Measurements from ENCODE around the gene FOXA3. TPM values are rescaled to one million over a fixed set of nuclear protein-coding genes. Genes with fewer than 3 reads are reported as not detected.
A peak's percentile ranks its signal among the peaks of the same experiment; 100 is the strongest.

The FOXA3 gene
- 0.65 TPM for polyA plus RNA-seq (2013)

DNA sequence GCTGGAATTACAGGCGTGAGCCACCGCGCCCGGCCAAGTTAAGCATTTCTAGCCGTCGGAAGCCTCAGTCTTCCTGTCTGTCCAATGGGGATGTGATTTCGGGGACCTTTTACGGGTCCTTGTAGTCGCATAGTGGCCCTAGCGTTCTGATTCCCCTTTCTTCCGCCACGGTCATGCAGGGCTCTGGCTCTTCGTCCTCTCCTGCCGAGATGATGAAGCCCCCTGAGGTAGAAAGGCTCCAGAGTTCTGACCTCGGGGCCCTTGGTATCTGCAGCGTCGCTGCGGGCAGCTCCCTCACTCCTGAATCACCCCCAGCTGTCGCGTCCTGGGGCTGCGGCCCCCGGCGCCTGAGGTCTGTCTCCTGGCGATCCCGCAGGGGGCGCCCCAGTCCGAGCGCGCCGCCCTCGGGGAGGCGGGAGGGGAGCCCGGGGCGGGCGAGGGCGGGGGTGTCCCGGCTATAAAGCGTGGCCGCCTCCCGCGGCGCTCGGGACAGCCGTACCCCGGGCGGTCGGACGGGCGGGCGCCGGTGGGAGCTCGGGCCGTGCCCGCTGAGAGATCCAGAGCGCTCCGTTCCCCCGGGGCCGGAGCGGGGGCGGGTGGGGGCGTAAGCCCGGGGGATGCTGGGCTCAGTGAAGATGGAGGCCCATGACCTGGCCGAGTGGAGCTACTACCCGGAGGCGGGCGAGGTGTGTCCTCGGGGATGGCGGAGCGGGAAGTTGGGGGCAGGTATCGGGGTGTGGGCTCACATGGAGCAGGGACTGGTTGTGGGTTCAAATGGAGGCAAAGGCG lies at the start of gene FOXA3:
FOXA3 (plus strand) TSS at position 487 of the 789 bp plus-strand sequence; CDS start at position 618, 131 bp downstream.
- ChIA-PET POLR2A (interaction anchor here (1.0 to 1.6 kb wide), 5 partner anchors 15 to 94 kb away, joined by 3 to 8 read pairs (median 3); partner anchors contain the start of genes IRF2BP1 and MYPOP), CTCF (interaction anchor here (0.6 to 9.8 kb wide), 10 partner anchors 10 to 92 kb away, joined by 3 to 132 read pairs (median 4); partner anchors contain the start of gene IRF2BP1)
- WGBS (ENCODE audit: insufficient coverage), result under 1% methylated on average over 65 of the region's 71 CpGs
- peak; percentile 52 to 71 (median 64) for DNase-seq
- Histone ChIP-seq H3K27ac (ENCODE audit: insufficient read depth in 1 of 2, low read depth in 1 of 2, low read length in 2 of 2, poor library complexity in 1 of 2, severe bottlenecking in 2 of 2) (peak within 1 kb of the TSS in 1 of 2 experiments; percentile 34), H3K4me1 (ENCODE audit: control extremely low read depth in 1 of 4, control insufficient read depth in 4 of 4, insufficient read depth in 4 of 4, low read length in 3 of 4) (peaks cover 3 to 27% (median 22%) of the 10 kb centered on the region in 4 experiments), H3K27me3 (replicated peaks in 2 of 5; ENCODE audit: control insufficient read depth in 4 of 5, insufficient read depth in 5 of 5, low read length in 4 of 5) (peaks cover 0 to 2% (median 0%) of the 10 kb centered on the region in 5 experiments), H3K4me3 (ENCODE audit: control insufficient read depth in 1 of 7, extremely low read depth in 1 of 7, insufficient read depth in 4 of 7, low read depth in 2 of 7, low read length in 6 of 7) (peak within 1 kb of the TSS; percentile 33 to 96 (median 86)), H3K9me3 (ENCODE audit: control extremely low read depth in 1 of 5, control insufficient read depth in 4 of 5, insufficient read depth in 2 of 5, low read depth in 1 of 5, low read length in 4 of 5) (no peaks in the 10 kb centered on the region), H3K36me3 (ENCODE audit: control insufficient read depth in 4 of 4, insufficient read depth in 4 of 4, low read length in 3 of 4) (peaks cover 0 to 12% (median 5%) of the 10 kb centered on the region in 4 experiments)

DNA sequence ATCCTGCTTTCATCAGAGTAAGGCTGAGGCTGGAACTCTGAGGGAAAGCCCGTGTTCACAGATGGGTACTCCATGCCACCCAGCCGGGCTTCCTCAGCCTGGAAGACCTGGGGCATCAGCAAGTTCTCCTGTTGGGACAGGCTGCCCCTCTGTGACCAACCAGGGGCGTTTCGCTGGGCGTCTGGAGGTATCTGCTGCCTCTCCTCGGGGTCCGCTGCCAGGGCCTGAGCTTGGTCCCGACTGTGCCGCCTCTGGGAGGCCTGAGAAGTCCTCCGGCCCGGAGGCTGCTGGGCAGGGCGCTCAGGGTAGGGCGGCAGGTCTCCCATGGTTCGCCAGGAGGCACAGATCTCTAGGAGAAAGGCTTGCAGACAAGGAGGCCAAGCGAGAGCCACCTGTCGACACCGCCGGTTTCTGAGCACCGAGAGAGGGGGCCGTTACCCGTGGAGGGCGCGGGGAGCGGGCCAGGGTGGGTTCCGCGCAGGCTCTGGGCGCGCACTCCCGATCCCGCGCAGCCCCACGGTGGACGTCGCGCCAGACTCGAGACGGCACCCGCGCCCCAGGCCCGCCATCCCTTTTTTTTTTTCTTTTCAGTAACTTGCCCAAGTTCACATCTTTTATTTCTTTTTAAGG lies 49.2 kb upstream of the FOXA3 start, which contains the start of gene RSPH6A:
RSPH6A (minus strand) TSS at position 458 of the 630 bp plus-strand sequence; CDS start at position 326, 132 bp downstream.
- Histone ChIP-seq H3K4me1 (ENCODE audit: control extremely low read depth in 1 of 4, control insufficient read depth in 4 of 4, insufficient read depth in 4 of 4, low read length in 3 of 4) (peaks cover 0 to 34% (median 32%) of the 10 kb centered on the region in 4 experiments), H3K36me3 (ENCODE audit: control insufficient read depth in 4 of 4, insufficient read depth in 4 of 4, low read length in 3 of 4) (peaks cover under 1 to 13% (median 8%) of the 10 kb centered on the region in 4 experiments), H3K27ac (ENCODE audit: insufficient read depth in 1 of 2, low read depth in 1 of 2, low read length in 2 of 2, poor library complexity in 1 of 2, severe bottlenecking in 2 of 2) (no peak within 1 kb of the TSS), H3K4me3 (ENCODE audit: control insufficient read depth in 1 of 7, extremely low read depth in 1 of 7, insufficient read depth in 4 of 7, low read depth in 2 of 7, low read length in 6 of 7) (peak within 1 kb of the TSS in 6 of 7 experiments; percentile 25 to 75 (median 60)), H3K9me3 (ENCODE audit: control extremely low read depth in 1 of 5, control insufficient read depth in 4 of 5, insufficient read depth in 2 of 5, low read depth in 1 of 5, low read length in 4 of 5) (no peaks in the 10 kb centered on the region), H3K27me3 (replicated peaks in 2 of 5; ENCODE audit: control insufficient read depth in 4 of 5, insufficient read depth in 5 of 5, low read length in 4 of 5) (no peaks in the 10 kb centered on the region)
- 21% methylated on average over 28 of the region's 40 CpGs for WGBS (ENCODE audit: insufficient coverage)
- ChIA-PET POLR2A (interaction anchor here (0.6 kb wide), 1 partner anchor 15 kb away, joined by 4 read pairs; no protein-coding TSS in a partner anchor), CTCF (interaction anchor here (0.8 to 8.1 kb wide), 7 partner anchors 9 to 47 kb away, joined by 3 to 52 read pairs (median 4); partner anchors contain the start of gene SIX5)
- no peak for DNase-seq

DNA sequence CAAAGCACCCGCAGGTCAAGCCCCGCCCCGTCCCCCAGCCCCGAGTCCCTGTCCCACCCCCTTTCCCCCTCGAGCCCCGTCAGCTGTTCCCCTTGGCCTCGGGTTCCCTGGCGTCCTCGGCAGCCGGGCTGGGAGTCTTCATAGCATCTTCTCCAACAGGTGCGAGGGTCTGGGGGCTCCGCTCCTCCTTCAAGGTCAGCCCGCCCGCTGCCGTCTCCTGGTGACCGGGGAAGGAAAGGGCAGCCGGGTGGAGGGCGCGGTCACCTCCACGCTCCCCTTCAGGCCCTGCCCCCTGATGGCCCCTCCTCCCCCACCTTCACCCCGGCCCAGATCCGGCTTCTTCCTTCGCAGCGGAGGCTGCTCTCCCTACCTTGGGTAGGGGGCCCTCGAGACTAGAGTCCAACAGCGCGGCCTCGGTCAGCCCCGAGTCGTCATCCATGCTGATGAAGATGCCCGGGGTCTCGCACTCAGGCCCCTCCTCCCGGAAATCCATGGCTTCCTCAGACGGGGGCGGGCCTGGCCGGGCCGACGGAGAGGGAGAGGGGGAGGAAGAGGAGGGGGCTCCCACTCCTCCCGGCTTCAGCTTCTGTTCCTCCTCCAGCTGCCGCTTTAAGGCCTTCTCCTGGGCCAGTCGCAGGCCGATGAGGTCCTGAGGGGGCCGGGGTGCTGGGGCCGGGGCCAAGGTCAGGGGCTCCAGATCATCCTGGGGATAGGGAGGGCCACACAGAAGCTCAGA lies 48.5 kb upstream of the FOXA3 start:
- Histone ChIP-seq H3K36me3 (ENCODE audit: control insufficient read depth in 4 of 4, insufficient read depth in 4 of 4, low read length in 3 of 4) (peaks cover 2 to 20% (median 14%) of the 10 kb centered on the region in 4 experiments), H3K4me3 (ENCODE audit: control insufficient read depth in 1 of 7, extremely low read depth in 1 of 7, insufficient read depth in 4 of 7, low read depth in 2 of 7, low read length in 6 of 7) (peak overlapping the region in 6 of 7 experiments; percentile 25 to 75 (median 60)), H3K9me3 (ENCODE audit: control extremely low read depth in 1 of 5, control insufficient read depth in 4 of 5, insufficient read depth in 2 of 5, low read depth in 1 of 5, low read length in 4 of 5) (no peaks in the 10 kb centered on the region), H3K27me3 (replicated peaks in 2 of 5; ENCODE audit: control insufficient read depth in 4 of 5, insufficient read depth in 5 of 5, low read length in 4 of 5) (no peaks in the 10 kb centered on the region), H3K4me1 (ENCODE audit: control extremely low read depth in 1 of 4, control insufficient read depth in 4 of 4, insufficient read depth in 4 of 4, low read length in 3 of 4) (peaks cover 0 to 27% (median 27%) of the 10 kb centered on the region in 4 experiments), H3K27ac (ENCODE audit: insufficient read depth in 1 of 2, low read depth in 1 of 2, low read length in 2 of 2, poor library complexity in 1 of 2, severe bottlenecking in 2 of 2) (no peak overlapping the region)
- ChIA-PET CTCF (interaction anchor here (0.8 to 3.0 kb wide), 12 partner anchors 10 to 67 kb away, joined by 3 to 17 read pairs (median 5); partner anchors contain the start of gene SIX5), POLR2A (no interaction called here)
- WGBS (ENCODE audit: insufficient coverage), result under 1% methylated on average over 21 of the region's 44 CpGs
- peak in 2 of 3 donors; percentile 44 to 47 for DNase-seq

DNA sequence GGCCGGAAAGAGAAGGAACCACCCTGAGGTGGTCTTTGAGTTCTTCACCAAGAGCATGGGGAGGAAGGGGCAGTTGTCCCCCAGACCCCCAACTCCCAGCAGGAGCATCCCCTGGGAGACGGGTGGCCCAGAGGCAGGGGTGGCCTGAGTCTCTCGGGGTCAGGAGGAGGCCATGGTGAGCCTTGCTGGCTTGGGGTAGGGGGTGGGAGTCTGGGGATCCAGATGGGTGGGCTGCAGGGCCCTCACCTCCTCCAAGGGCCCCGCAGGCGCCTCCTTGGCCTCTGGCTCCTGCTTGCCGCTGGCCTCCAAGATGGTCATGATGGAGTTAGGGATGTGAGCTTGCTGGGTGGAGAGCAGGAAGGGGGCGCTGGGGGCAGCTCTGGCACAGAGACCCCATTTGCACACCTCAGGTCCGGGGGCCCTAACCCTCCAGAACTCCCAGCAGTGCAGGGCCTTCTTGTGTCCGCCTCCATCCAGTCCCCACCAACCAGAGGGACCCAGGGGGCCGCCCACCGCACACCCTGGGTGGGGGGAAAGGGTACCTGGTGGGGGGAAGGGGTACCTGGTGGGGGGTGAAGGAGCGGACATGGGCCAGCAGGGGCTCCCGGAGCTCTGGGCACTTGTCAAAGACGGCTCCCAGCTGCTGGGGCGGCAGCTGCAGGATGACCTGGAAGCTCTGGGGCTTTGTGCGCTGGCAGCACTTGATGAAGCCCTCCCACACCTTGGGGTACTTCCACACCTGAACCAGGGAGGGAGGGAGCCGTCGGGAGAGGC lies 47.7 kb upstream of the FOXA3 start:
- peak overlapping the region in 4 of 7 experiments; percentile 55 to 75 (median 65) for H3K4me3 ChIP-seq (ENCODE audit: control insufficient read depth in 1 of 7, extremely low read depth in 1 of 7, insufficient read depth in 4 of 7, low read depth in 2 of 7, low read length in 6 of 7)
- ChIA-PET POLR2A (no interaction called here), CTCF (interaction anchor here (0.8 to 3.0 kb wide), 22 partner anchors 10 to 257 kb away, joined by 3 to 17 read pairs (median 5); partner anchors contain the start of genes IRF2BP1, SIX5 and SYMPK)
- peaks cover 0 to 26% (median 25%) of the 10 kb centered on the region in 4 experiments for H3K4me1 ChIP-seq (ENCODE audit: control extremely low read depth in 1 of 4, control insufficient read depth in 4 of 4, insufficient read depth in 4 of 4, low read length in 3 of 4)
- H3K27ac ChIP-seq (ENCODE audit: insufficient read depth in 1 of 2, low read depth in 1 of 2, low read length in 2 of 2, poor library complexity in 1 of 2, severe bottlenecking in 2 of 2), result no peak overlapping the region
- H3K9me3 ChIP-seq (ENCODE audit: control extremely low read depth in 1 of 5, control insufficient read depth in 4 of 5, insufficient read depth in 2 of 5, low read depth in 1 of 5, low read length in 4 of 5), result no peaks in the 10 kb centered on the region
- WGBS (ENCODE audit: insufficient coverage), result 78% methylated on average over 13 of the region's 18 CpGs
- H3K36me3 ChIP-seq (ENCODE audit: control insufficient read depth in 4 of 4, insufficient read depth in 4 of 4, low read length in 3 of 4), result peaks cover 4 to 27% (median 18%) of the 10 kb centered on the region in 4 experiments
- DNase-seq, result no peak
- H3K27me3 ChIP-seq (replicated peaks in 2 of 5; ENCODE audit: control insufficient read depth in 4 of 5, insufficient read depth in 5 of 5, low read length in 4 of 5), result no peaks in the 10 kb centered on the region

DNA sequence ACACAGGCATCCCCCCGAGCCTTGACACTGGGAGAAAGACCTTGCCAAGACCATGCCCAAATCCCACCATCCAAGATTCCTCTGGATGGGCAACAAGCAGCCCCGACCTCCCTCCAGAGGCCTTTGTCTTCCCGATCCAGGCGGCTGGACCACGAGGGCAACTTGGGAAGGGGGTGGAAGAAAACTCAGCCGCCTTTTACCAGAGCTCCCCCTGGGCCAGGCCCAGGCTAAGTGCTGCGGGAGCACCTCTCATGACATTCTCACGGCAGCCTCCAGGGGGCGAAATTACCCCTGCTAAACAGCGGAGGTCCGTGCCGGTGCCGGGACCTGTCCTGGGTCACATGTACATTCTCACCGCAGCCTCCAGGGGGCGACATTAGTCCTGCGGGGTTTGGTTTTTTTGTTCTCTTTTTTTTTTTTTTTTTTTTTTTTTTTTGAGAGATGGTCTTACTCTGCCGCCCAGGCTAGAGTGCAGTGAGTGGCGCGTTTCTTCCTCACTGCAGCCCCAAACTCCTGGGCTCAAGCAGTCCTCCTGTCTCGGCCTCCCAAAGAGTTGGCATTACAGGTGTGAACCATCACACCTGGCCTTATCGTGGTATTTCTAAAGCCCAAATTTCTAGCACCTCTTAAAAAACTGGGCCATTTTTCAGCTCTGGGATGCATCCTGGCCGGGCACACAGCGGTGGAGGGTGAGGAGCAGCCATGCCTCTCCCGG lies 47.0 kb upstream of the FOXA3 start:
- H3K27ac ChIP-seq (ENCODE audit: insufficient read depth in 1 of 2, low read depth in 1 of 2, low read length in 2 of 2, poor library complexity in 1 of 2, severe bottlenecking in 2 of 2), result no peak overlapping the region
- WGBS (ENCODE audit: insufficient coverage), result 22% methylated on average over 22 of the region's 24 CpGs
- CTCF ChIA-PET, result interaction anchor here (0.9 to 3.0 kb wide), 26 partner anchors 9 to 257 kb away, joined by 3 to 17 read pairs (median 5); partner anchors contain the start of genes DMWD, IRF2BP1 and SYMPK
- peaks cover 0 to 26% (median 25%) of the 10 kb centered on the region in 4 experiments for H3K4me1 ChIP-seq (ENCODE audit: control extremely low read depth in 1 of 4, control insufficient read depth in 4 of 4, insufficient read depth in 4 of 4, low read length in 3 of 4)
- H3K36me3 ChIP-seq (ENCODE audit: control insufficient read depth in 4 of 4, insufficient read depth in 4 of 4, low read length in 3 of 4), result peaks cover 6 to 32% (median 20%) of the 10 kb centered on the region in 4 experiments
- H3K27me3 ChIP-seq (replicated peaks in 2 of 5; ENCODE audit: control insufficient read depth in 4 of 5, insufficient read depth in 5 of 5, low read length in 4 of 5), result no peaks in the 10 kb centered on the region
- H3K4me3 ChIP-seq (ENCODE audit: control insufficient read depth in 1 of 7, extremely low read depth in 1 of 7, insufficient read depth in 4 of 7, low read depth in 2 of 7, low read length in 6 of 7), result no peak overlapping the region
- peak; percentile 96 to 98 (median 96) for DNase-seq
- H3K9me3 ChIP-seq (ENCODE audit: control extremely low read depth in 1 of 5, control insufficient read depth in 4 of 5, insufficient read depth in 2 of 5, low read depth in 1 of 5, low read length in 4 of 5), result no peaks in the 10 kb centered on the region
- POLR2A ChIA-PET, result interaction anchor here (1.2 kb wide), 1 partner anchor 18 kb away, joined by 3 read pairs; no protein-coding TSS in a partner anchor
